ENCODE measurements around the gene PNMA3. TPM values are rescaled to one million over a fixed set of nuclear protein-coding genes. Genes with fewer than 3 reads are reported as not detected.
"Not testable (repeated sequence)": the region's sequence is repeated elsewhere in the genome, so short reads cannot be mapped to it uniquely, and the experiment has no call there.

The PNMA3 gene
- under 1 TPM; 0.07 to 0.28 (median 0.11) TPM for polyA plus RNA-seq

GRCh38 chrX:153055871-153056749 is at the start of gene PNMA3:
Gene PNMA3 (plus strand): TSS chrX:153056470. CDS start chrX:153057056, 586 bp downstream.
- 12 to 60% (median 45%) methylated on average over 3 to 61 of the region's 80 CpGs for WGBS, 3 donors
- H3K27ac ChIP-seq (ENCODE audit: low read depth, low read length): no peak within 1 kb of the TSS

- H3K27ac ChIP-seq (ENCODE audit: low read depth, low read length): not testable (repeated sequence)
- WGBS, 3 donors: 43 to 70% (median 44%) methylated on average over 1 to 2 of the region's 2 CpGs
Measured at GRCh38 chrX:153017174-153017573, 39.1 kb upstream of the PNMA3 start.

GRCh38 chrX:153019166-153019565 is 37.1 kb upstream of the PNMA3 start:
- H3K27ac ChIP-seq (ENCODE audit: low read depth, low read length): no peak overlapping the region
- 47 to 59% (median 49%) methylated on average over 3 of the region's 3 CpGs for WGBS, 3 donors

GRCh38 chrX:153026501-153026900 is 29.8 kb upstream of the PNMA3 start:
- H3K27ac ChIP-seq (ENCODE audit: low read depth, low read length): not testable (repeated sequence)
- 90 to 92% (median 92%) methylated on average over 1 to 2 of the region's 2 CpGs for WGBS, 3 donors

GRCh38 chrX:153028487-153028886 is 27.8 kb upstream of the PNMA3 start:
- WGBS, 3 donors: 67 to 74% (median 68%) methylated on average over 3 to 9 of the region's 11 CpGs
- not testable (repeated sequence) for H3K27ac ChIP-seq (ENCODE audit: low read depth, low read length)

- WGBS, 3 donors: 83 to 97% (median 88%) methylated on average over 2 of the region's 2 CpGs
Measured at GRCh38 chrX:153029162-153029561, 27.1 kb upstream of the PNMA3 start.

GRCh38 chrX:153029875-153030274 is 26.4 kb upstream of the PNMA3 start:
- 86 to 94% (median 93%) methylated on average over 9 to 11 of the region's 11 CpGs for WGBS, 3 donors
- H3K27ac ChIP-seq (ENCODE audit: low read depth, low read length): no peak overlapping the region

More at GRCh38 chrX:153029162-153029561, 27.1 kb upstream of the PNMA3 start:
- H3K27ac ChIP-seq (ENCODE audit: low read depth, low read length): no peak overlapping the region

GRCh38 chrX:153030801-153031200 is 25.5 kb upstream of the PNMA3 start:
- 88 to 92% (median 90%) methylated on average over 4 to 12 of the region's 12 CpGs for WGBS, 3 donors
- no peak overlapping the region for H3K27ac ChIP-seq (ENCODE audit: low read depth, low read length)

- H3K27ac ChIP-seq (ENCODE audit: low read depth, low read length): no peak overlapping the region
- whole genome bisulfite sequencing, 3 donors: 16 to 33% (median 30%) methylated on average over 42 to 64 of the region's 64 CpGs
Measured at GRCh38 chrX:153032397-153033118, 23.7 kb upstream of the PNMA3 start.

GRCh38 chrX:153049093-153049492 is 7.2 kb upstream of the PNMA3 start:
- WGBS, 3 donors: 84 to 95% (median 92%) methylated on average over 2 of the region's 2 CpGs
- no peak overlapping the region for H3K27ac ChIP-seq (ENCODE audit: low read depth, low read length)

GRCh38 chrX:153052534-153052933 is 3.7 kb upstream of the PNMA3 start:
- 79 to 93% (median 86%) methylated on average over 1 of the region's 1 CpG for WGBS, 3 donors
- H3K27ac ChIP-seq (ENCODE audit: low read depth, low read length): no peak overlapping the region

GRCh38 chrX:153057281-153057680 is 1.0 kb downstream of the PNMA3 start:
- no peak overlapping the region for H3K27ac ChIP-seq (ENCODE audit: low read depth, low read length)
- WGBS, 3 donors: 45 to 77% (median 60%) methylated on average over 11 of the region's 11 CpGs

- 66 to 87% (median 86%) methylated on average over 13 to 18 of the region's 18 CpGs for WGBS, 3 donors
- no peak overlapping the region for H3K27ac ChIP-seq (ENCODE audit: low read depth, low read length)
Measured at GRCh38 chrX:153059191-153060094, 3.2 kb downstream of the PNMA3 start.

- H3K27ac ChIP-seq (ENCODE audit: low read depth, low read length): no peak overlapping the region
- WGBS, 3 donors: 81 to 93% (median 85%) methylated on average over 3 to 8 of the region's 8 CpGs
Measured at GRCh38 chrX:153060095-153060445, 3.8 kb downstream of the PNMA3 start.

- WGBS, 3 donors: 43 to 47% (median 47%) methylated on average over 3 of the region's 3 CpGs
- H3K27ac ChIP-seq (ENCODE audit: low read depth, low read length): no peak overlapping the region
Measured at GRCh38 chrX:153061732-153062131, 5.5 kb downstream of the PNMA3 start.

- no peak overlapping the region for H3K27ac ChIP-seq (ENCODE audit: low read depth, low read length)
Measured at GRCh38 chrX:153063315-153063714, 7.0 kb downstream of the PNMA3 start.

- 57 to 80% (median 65%) methylated on average over 2 of the region's 2 CpGs for WGBS, 3 donors
- no peak overlapping the region for H3K27ac ChIP-seq (ENCODE audit: low read depth, low read length)
Measured at GRCh38 chrX:153064061-153064460, 7.8 kb downstream of the PNMA3 start.

GRCh38 chrX:153065389-153065788 is 9.1 kb downstream of the PNMA3 start:
- H3K27ac ChIP-seq (ENCODE audit: low read depth, low read length): no peak overlapping the region
- 75 to 97% (median 89%) methylated on average over 4 to 6 of the region's 6 CpGs for WGBS, 3 donors

All from adipose tissue (tissue), 3 donors.